ENCODE results near the gene KRTAP10-4. TPM values are rescaled to one million over a fixed set of nuclear protein-coding genes. Genes with fewer than 3 reads are reported as not detected.
"Not testable (repeated sequence)": the region's sequence is repeated elsewhere in the genome, so short reads cannot be mapped to it uniquely, and the experiment has no call there.

The KRTAP10-4 gene
- total RNA-seq, 1 experiment from 2014 or later: not detected

GRCh38 chr21:44557491-44558328 is 15.8 kb upstream of the KRTAP10-4 start:
- no peak for DNase-seq (ENCODE audit: low read depth)

- DNase-seq (ENCODE audit: low read depth): not testable (repeated sequence)
Measured at GRCh38 chr21:44558329-44558675, 15.2 kb upstream of the KRTAP10-4 start.

GRCh38 chr21:44558695-44559094 is 14.8 kb upstream of the KRTAP10-4 start, which contains the start of gene KRTAP10-3:
Gene KRTAP10-3 (minus strand): TSS chr21:44558795. CDS start chr21:44558715, 80 bp downstream.
- DNase-seq (ENCODE audit: low read depth): no peak

- no peak for DNase-seq (ENCODE audit: low read depth)
Measured at GRCh38 chr21:44564099-44564498, 9.4 kb upstream of the KRTAP10-4 start.

- DNase-seq (ENCODE audit: low read depth): no peak
Measured at GRCh38 chr21:44564886-44565598, 8.5 kb upstream of the KRTAP10-4 start.

- DNase-seq (ENCODE audit: low read depth): no peak
Measured at GRCh38 chr21:44566403-44566802, 7.1 kb upstream of the KRTAP10-4 start.

GRCh38 chr21:44567481-44568171 is 5.9 kb upstream of the KRTAP10-4 start:
- DNase-seq (ENCODE audit: low read depth): no peak

GRCh38 chr21:44568261-44568660 is 5.3 kb upstream of the KRTAP10-4 start:
- DNase-seq (ENCODE audit: low read depth): no peak

- DNase-seq (ENCODE audit: low read depth): no peak
Measured at GRCh38 chr21:44568667-44569556, 4.6 kb upstream of the KRTAP10-4 start.

- no peak for DNase-seq (ENCODE audit: low read depth)
Measured at GRCh38 chr21:44569861-44570517, 3.5 kb upstream of the KRTAP10-4 start.

GRCh38 chr21:44571296-44571695 is 2.2 kb upstream of the KRTAP10-4 start:
- no peak for DNase-seq (ENCODE audit: low read depth)

GRCh38 chr21:44571844-44572782 is 1.4 kb upstream of the KRTAP10-4 start:
- no peak for DNase-seq (ENCODE audit: low read depth)

GRCh38 chr21:44572959-44573583 is 458 bp upstream of the KRTAP10-4 start:
- DNase-seq (ENCODE audit: low read depth): peak; percentile 9

GRCh38 chr21:44574457-44575306 is 1.2 kb downstream of the KRTAP10-4 start:
- no peak for DNase-seq (ENCODE audit: low read depth)

GRCh38 chr21:44575307-44576024 is 1.9 kb downstream of the KRTAP10-4 start:
- no peak for DNase-seq (ENCODE audit: low read depth)

- no peak for DNase-seq (ENCODE audit: low read depth)
Measured at GRCh38 chr21:44576025-44576420, 2.5 kb downstream of the KRTAP10-4 start.

- no peak for DNase-seq (ENCODE audit: low read depth)
Measured at GRCh38 chr21:44578371-44579055, 5.0 kb downstream of the KRTAP10-4 start.

All from LHCN-M2 (cell line).